GM12891 (cell line): ENCODE measurements around the gene HPS3.
"Not testable (repeated sequence)": the region's sequence is repeated elsewhere in the genome, so short reads cannot be mapped to it uniquely, and the experiment has no call there.

ENCODE experiments used
- DNase-seq: peaks from one replicate; pipeline ENCODE4 v3.0.0; 2011; ENCODE audit warnings: low spot score; ENCODE audit not compliant: insufficient read length
- FAIRE-seq: peaks from 2 replicates; lab custom pipeline; 2011; peaks lifted over from hg19 to GRCh38; lab: Jason Lieb, UNC
- PAX5 ChIP-seq: IDR thresholded peaks from 2 replicates; pipeline ENCODE4 v1.6.1; 2011; ENCODE audit warnings: low read length, moderate library complexity, mild to moderate bottlenecking; ENCODE audit not compliant: insufficient read depth, severe bottlenecking
- POLR2A ChIP-seq: IDR thresholded peaks from 2 replicates; pipeline ENCODE4 v1.6.1; 2011; ENCODE audit warnings: low read depth, low read length, control low read depth
- POLR2AphosphoS5 ChIP-seq: IDR thresholded peaks from 2 replicates; pipeline ENCODE4 v1.6.1; 2011; ENCODE audit warnings: low read depth, low read length, control low read depth
- POU2F2 ChIP-seq: IDR thresholded peaks from 2 replicates; pipeline ENCODE4 v1.6.1; 2011; ENCODE audit warnings: low read depth, mild to moderate bottlenecking, control low read depth, low read length, moderate library complexity
- SPI1 ChIP-seq: IDR thresholded peaks from 2 replicates; pipeline ENCODE4 v1.6.1; 2011; ENCODE audit warnings: low read depth, low read length, control low read depth
- TAF1 ChIP-seq: IDR thresholded peaks from 2 replicates; pipeline ENCODE4 v1.6.1; 2011; ENCODE audit warnings: low read depth, low read length, control low read depth

HPS3 gene

DNA sequence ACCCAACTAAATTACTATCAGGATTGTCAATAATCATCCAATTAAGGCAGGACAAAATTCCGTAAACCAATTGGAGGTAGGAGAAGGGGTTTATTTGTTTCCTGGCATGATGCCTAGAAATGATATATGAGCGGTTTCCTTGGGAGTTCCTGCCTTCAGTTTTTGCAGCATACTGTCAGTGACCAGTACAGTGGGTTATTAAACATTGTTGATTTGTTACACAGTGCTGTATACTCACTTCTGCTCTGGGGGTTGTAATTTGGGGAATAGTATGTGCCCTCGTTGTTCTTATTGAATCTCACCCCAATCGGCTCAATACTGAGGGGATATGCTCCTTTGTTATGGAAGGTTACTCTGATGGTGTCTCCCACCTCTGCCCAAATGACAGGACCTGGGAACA lies 70.0 kb downstream of the HPS3 start:
- DNase-seq (no peak), FAIRE-seq (no peak)
- TF ChIP-seq PAX5: no peak
- no peak for TF ChIP-seq SPI1
- TF ChIP-seq POLR2AphosphoS5: no peak
- TF ChIP-seq TAF1: no peak
- TF ChIP-seq POU2F2: no peak
- no peak for TF ChIP-seq POLR2A

DNA sequence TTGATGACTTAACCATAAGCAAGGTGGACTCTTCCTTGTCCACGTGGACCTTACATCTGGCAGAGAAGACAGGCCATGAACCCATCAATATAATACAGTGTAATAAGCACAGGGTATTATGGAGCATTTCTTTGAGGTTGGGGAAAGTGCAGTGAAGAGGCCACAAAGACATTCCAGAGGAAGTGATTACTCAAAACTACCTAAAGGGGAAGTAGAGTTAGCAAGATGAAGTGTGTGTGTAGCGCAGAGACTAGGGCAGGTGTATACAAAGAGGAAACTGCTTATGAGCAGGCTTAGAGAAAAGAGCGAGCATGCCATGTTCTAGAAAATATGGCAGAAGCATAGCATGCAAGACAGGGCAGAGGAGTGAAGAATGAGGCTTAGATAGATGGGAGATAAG lies 74.3 kb downstream of the HPS3 start:
- FAIRE-seq: peak; percentile 87
- TF ChIP-seq TAF1 (no peak), SPI1 (peak; percentile 72), POU2F2 (no peak)
- DNase-seq: peak; percentile 29

DNA sequence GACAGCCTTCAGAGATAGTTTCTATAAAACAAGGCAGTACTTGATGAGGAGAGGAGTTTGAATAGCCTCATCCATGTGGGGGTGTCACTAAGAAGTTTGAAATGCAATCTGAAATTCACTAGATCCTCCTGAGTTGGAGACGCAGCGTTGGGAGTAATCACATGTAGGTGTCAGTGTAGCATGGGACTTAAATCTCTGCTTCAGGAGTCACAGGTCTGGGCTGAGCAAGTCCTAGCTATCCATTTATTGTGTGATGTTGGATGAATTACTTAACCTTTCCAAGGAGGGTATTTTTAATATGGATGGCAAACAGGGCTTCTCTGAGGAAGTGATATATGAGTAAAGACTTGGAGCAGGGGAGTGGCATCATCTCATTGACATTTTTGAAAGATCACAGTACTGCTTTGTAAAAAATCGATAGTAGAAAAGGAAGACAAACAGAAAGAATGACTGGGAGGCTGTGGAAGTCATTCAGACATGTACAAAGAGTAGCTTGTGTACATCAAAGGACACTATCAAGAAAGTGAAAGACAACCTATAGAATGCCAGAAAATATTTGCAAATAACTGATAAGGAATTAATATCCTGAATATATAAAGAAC lies 75.1 kb downstream of the HPS3 start:
- TF ChIP-seq SPI1: no peak
- TF ChIP-seq POLR2A: no peak
- no peak for TF ChIP-seq TAF1
- peak; percentile 61 for FAIRE-seq
- DNase-seq: no peak

DNA sequence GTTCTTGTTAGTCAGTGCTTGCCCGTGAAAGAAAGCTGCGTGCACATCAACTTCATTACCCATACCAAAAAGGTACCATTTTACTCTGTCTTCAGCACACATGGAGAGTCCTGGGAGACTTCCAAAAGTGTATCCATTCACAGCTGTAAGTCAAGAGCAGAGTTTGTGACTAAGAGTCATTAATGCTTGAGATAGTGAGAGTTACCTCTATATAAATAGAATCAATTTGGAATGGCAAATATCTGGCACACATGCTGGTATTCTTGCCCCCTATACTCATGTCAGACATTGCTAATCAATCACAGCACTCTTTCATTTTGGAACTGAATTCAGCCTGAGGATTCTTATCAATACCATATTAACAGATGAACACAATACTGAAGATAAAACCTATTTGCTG lies 78.0 kb downstream of the HPS3 start:
- DNase-seq (no peak), FAIRE-seq (no peak)
- TF ChIP-seq POLR2AphosphoS5: no peak
- no peak for TF ChIP-seq POU2F2
- TF ChIP-seq PAX5: no peak
- no peak for TF ChIP-seq TAF1
- TF ChIP-seq SPI1: no peak
- no peak for TF ChIP-seq POLR2A

DNA sequence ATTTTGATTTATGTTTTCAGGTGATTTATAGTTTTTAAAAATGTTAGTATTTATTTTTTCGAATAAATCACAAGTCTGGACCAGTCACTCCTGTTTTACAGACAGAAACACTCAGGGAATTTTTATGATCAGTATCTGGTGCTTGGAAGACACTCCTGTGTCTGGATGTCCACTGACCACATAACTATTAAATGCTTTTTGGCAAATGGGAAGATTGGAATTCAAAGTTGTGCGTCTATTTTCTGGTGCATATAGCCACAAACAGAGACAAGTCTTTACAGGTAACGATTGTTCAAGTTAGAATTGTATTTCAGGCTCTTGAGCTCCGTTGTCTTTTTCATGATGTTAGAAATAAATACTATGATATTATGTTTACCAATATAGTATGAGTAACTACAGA lies 80.0 kb downstream of the HPS3 start:
- no peak for TF ChIP-seq PAX5
- TF ChIP-seq POLR2A: no peak
- no peak for TF ChIP-seq POU2F2
- TF ChIP-seq TAF1: no peak
- no peak for TF ChIP-seq SPI1
- TF ChIP-seq POLR2AphosphoS5: no peak
- no peak for FAIRE-seq

DNA sequence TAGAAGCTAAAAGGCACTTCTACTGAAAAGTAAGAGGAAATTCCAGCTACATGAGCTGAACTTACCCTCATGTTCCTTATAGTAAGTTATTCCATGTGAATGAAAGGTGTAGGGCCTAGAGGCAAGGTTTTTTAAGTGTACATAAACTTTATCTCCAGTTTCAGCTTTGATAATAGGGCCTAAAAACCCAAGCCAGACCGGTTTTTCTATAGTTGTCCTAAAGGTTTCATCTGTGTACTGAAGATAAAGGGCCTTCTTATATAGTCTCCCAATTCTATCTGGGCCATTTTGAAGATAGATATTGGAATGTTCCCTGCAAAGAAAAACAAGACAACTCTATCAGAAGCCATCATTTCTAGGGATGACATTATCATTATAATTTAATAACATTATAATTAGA lies 82.9 kb downstream of the HPS3 start:
- no peak for TF ChIP-seq POU2F2
- TF ChIP-seq POLR2AphosphoS5: no peak
- no peak for TF ChIP-seq SPI1
- no peak for TF ChIP-seq PAX5
- no peak for TF ChIP-seq POLR2A
- no peak for TF ChIP-seq TAF1
- FAIRE-seq (no peak), DNase-seq (no peak)

More for the DNA sequence above, 80.0 kb downstream of the HPS3 start:
- DNase-seq: no peak

DNA sequence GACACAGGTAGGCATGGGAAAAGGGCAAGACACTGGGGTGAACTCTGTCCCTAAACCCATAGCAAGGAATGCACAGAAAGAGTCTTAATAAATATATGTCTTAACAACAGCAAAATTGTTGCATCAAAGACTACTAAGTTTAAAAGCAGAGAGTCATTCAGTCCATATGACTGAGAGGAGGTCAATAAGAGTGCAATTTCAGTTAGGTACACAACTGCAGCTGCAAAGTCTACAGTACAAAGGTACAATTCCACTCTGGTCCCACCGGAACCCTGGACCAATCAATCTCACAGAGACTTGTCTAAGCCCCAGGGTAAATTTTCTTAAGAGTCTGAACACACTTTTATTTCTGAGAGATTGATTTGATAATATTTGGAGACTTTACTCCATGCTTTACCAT lies 85.3 kb downstream of the HPS3 start:
- TF ChIP-seq SPI1 (no peak), POLR2A (no peak), POLR2AphosphoS5 (no peak), TAF1 (no peak), PAX5 (no peak), POU2F2 (no peak)
- FAIRE-seq (no peak), DNase-seq (no peak)

DNA sequence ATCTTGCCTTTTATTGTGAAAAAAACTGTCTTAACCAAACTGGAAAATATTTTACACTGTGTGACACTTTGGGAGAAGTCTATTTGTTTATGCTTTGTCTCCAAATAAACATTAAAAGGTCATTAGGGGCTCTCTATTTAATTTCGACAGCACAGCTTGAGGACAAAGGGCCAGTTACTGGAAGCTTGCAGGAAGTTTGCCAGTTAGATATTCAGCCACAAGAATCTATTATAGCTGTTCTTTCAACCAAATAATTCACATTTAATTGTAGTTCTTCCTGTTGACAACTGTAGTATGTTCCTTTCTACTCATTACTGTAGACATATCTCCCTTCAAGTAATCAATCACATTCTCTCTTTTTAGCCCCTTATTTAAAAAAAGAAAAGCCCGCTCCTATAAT lies 86.1 kb downstream of the HPS3 start:
- TF ChIP-seq PAX5: no peak
- TF ChIP-seq POLR2A: no peak
- TF ChIP-seq SPI1: no peak
- TF ChIP-seq POLR2AphosphoS5: no peak
- TF ChIP-seq POU2F2: no peak
- no peak for TF ChIP-seq TAF1
- no peak for DNase-seq
- no peak for FAIRE-seq

DNA sequence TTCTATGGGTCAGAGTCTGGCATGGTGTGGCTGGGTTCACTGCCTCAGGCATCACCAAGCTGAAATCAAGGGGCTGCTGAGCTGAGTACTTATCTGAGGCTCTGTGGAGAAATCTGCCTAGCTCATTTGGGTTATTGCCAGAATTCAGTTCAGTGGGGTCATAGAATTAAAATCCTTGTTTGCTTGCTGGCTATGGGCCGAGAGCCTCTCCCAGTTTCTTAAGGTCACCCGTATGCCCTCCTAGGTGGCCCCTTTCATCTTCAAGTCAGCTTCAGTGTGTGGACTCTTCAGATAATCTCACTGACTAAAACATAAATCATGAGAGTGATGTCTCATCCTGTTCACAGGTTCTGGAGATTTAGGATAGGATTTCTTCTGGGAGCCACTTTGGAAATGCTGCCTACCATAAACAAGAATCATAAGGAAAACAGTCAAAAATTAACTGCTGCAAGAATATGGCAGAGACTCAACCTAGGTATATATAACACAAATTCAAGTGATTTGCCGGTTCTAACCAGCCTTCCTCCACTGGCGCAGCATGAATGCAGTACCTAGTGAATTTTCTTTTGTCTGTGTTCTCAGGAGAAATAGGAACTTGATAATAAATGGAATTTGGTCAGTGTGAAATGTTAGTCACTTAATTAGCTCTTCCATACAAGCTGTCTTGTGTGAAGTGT lies 86.9 kb downstream of the HPS3 start:
- FAIRE-seq (no peak), DNase-seq (no peak)
- TF ChIP-seq POLR2A (no peak), TAF1 (no peak), PAX5 (no peak), POLR2AphosphoS5 (no peak), SPI1 (no peak), POU2F2 (no peak)

DNA sequence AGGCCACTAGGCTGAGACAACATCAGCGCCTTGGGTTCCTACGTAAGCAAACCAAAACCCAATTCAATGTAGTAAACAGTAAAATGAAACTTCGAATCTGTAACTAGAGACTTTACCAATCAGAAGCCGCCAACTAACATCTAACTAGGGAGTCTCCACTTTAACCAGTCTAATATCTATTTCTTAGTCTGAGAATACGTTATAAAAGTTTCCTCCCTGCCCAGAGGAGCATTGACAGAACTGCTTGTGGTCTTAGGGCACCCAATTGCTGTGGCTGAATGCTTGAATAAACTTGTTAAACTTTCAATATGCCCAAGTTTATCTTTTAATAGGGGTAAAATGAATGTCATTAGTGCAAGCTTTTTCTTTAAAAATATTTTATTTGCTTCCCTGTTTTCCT lies 87.9 kb downstream of the HPS3 start:
- TF ChIP-seq SPI1: no peak
- no peak for TF ChIP-seq POLR2AphosphoS5
- no peak for TF ChIP-seq POLR2A
- TF ChIP-seq PAX5: no peak
- no peak for TF ChIP-seq TAF1
- no peak for TF ChIP-seq POU2F2
- FAIRE-seq (no peak), DNase-seq (no peak)

DNA sequence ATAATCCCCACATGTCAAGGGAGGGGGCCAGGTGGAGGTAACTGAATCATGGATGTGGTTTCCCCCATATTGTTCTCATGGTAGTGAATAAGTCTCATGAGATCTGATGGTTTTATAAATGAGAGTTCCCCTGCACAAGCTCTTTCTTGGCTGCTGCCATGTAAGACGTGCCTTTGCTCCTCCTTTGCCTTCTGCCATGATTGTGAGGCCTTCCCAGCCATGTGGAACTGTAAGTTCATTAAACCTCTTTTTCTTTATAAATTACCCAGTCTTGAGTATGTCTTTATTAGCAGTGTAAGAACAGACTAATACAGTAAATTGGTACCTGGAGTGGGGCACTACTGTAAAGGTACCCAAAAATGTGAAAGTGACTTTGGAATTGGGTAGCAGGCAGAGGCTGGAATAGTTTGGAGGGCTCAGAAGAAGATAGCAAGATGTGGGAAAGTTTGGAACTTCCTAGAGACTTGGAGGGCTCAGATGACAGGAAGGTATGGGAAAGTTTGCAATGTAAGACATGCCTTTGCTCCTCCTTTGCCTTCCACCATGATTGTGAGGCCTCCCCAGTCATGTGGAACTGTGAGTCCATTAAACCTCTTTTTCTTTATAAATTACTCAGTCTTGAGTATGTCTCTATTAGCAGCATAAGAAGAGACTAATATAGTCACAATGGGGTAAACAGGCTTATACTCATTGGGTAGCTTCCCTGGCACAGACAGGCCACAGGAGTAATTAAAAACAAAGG lies 90.1 kb downstream of the HPS3 start:
- FAIRE-seq, DNase-seq: not testable (repeated sequence)
